CD4-positive, alpha-beta T cell (primary cell): ENCODE data around the gene OTUD4. TPM values are rescaled to one million over a fixed set of nuclear protein-coding genes. Genes with fewer than 3 reads are reported as not detected.

Experiments used
- ATAC-seq: fragments of 200-7000 bp; cut with Tn5 transposase; one replicate; pipeline ENCODE4 v1.10.0; 2022; ENCODE audit warnings: mild to moderate bottlenecking; ENCODE audit not compliant: poor library complexity
- CTCF ChIA-PET: fragments of 350-600 bp; sonication (Branson Sonifier 250); formaldehyde crosslinking; loops from one replicate; lab custom pipeline; 2021; ENCODE audit warnings: antibody characterized with exemption, inconsistent platforms; lab: Charles Lee
- POLR2A ChIA-PET: fragments of 350-600 bp; sonication (Branson Sonifier 250); formaldehyde crosslinking; loops from one replicate; lab custom pipeline; 2021; ENCODE audit warnings: antibody characterized with exemption, inconsistent platforms; lab: Charles Lee
- DNase-seq, 14 experiments: peaks; one replicate each; pipeline ENCODE4 v3.0.0-alpha.2; 2013 to 2020; ENCODE audit warnings: mixed read lengths in 2 of 14
- H3K27ac ChIP-seq, 2 donors: one replicate each; pipeline versions ENCODE4 v1.5.1 to v1.7.0; 2013; ENCODE audit warnings: low read length in 2 of 2, low read depth in 1 of 2, mild to moderate bottlenecking in 1 of 2
- H3K27me3 ChIP-seq, 2 experiments: 1 replicate in 1 of 2; 2 replicates in 1 of 2; pipeline versions ENCODE4 v1.6.1 to v1.7.0; 2013; ENCODE audit warnings: low read length in 2 of 2, control low read depth in 1 of 2, mild to moderate bottlenecking in 1 of 2, moderate library complexity in 1 of 2; ENCODE audit not compliant: insufficient read depth in 2 of 2, control insufficient read depth in 1 of 2
- H3K36me3 ChIP-seq: one replicate; pipeline ENCODE4 v1.6.1; 2013; ENCODE audit warnings: low read length, control low read depth; ENCODE audit not compliant: insufficient read depth
- H3K4me1 ChIP-seq: one replicate; pipeline ENCODE4 v1.6.1; 2013; ENCODE audit warnings: low read length, control low read depth; ENCODE audit not compliant: insufficient read depth
- H3K4me3 ChIP-seq: one replicate; pipeline ENCODE4 v1.5.1; 2013; ENCODE audit warnings: mild to moderate bottlenecking, low read length, moderate library complexity
- H3K9me3 ChIP-seq, 2 experiments: 1 replicate in 1 of 2; 2 replicates in 1 of 2; pipeline versions ENCODE4 v1.6.1 to v1.7.0; 2013; ENCODE audit warnings: low read length in 2 of 2, mild to moderate bottlenecking in 2 of 2, control low read depth in 1 of 2, moderate library complexity in 1 of 2; ENCODE audit not compliant: control insufficient read depth in 1 of 2, insufficient read depth in 1 of 2
- H3K27ac Mint-ChIP-seq: one replicate; pipeline ENCODE4 v1.8.0; 2020; ENCODE audit warnings: mixed read lengths
- H3K27me3 Mint-ChIP-seq: one replicate; pipeline ENCODE4 v1.8.0; 2021; ENCODE audit warnings: mixed read lengths
- H3K36me3 Mint-ChIP-seq: one replicate; pipeline ENCODE4 v1.8.0; 2021; ENCODE audit warnings: low read depth, mixed read lengths
- H3K4me1 Mint-ChIP-seq: one replicate; pipeline ENCODE4 v1.8.0; 2021; ENCODE audit warnings: low read depth, mixed read lengths
- H3K4me3 Mint-ChIP-seq: one replicate; pipeline ENCODE4 v1.8.0; 2020; ENCODE audit warnings: mild to moderate bottlenecking, mixed read lengths
- H3K9me3 Mint-ChIP-seq: one replicate; pipeline ENCODE4 v1.8.0; 2020; ENCODE audit warnings: mixed read lengths
- intact Hi-C, 2 experiments: fragments of 100-400 bp; cut with DNase I in 1 of 2; cut with micrococcal nuclease in 1 of 2; formaldehyde crosslinking; loops; one replicate each; pipeline versions ENCODE4 v1.15.1 to v1.9.0; 2023 to 2025; cut with DNase I, micrococcal nuclease
- total RNA-seq, 174 experiments: library from RNA in 2 of 174; stranded (reverse) in 2 of 174; gene quantifications; one replicate each; pipeline ENCODE4 v1.2.3 and lab custom pipeline; 2021 to 2026
- TF ChIP-seq, protein P1 (sequence below): fragments of 200-600 bp; IDR thresholded peaks from one replicate; pipeline ENCODE4 v1.8.0; 2022; ENCODE audit warnings: antibody characterized with exemption, mild to moderate bottlenecking

The OTUD4 gene
- total RNA-seq, 2 experiments from 2014 or later, result 75.1 to 81.1 TPM

DNA sequence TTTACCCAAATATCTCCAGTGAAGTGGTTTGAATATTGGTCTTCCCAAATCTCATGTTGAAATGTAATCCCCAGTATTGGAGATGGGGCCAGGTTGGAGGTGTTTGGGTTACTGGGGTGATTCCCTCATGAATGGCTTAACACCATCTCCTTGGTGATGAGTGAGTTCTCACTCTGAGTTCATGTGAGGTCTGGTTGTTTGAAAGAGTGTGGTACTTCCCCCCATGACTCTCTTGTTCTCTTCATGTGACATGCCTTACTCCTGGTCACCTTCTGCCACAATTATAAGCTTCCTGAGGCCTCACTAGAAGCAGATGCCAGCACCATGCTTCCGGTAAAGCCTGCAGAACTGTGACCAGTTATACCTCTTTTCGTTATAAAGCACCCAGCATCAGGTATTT is 32.9 kb upstream of the OTUD4 start:
- H3K36me3 Mint-ChIP-seq, result no peaks in the 10 kb centered on the region
- Histone ChIP-seq H3K9me3 (no peaks in the 10 kb centered on the region), H3K4me3 (no peak overlapping the region), H3K27me3 (no peaks in the 10 kb centered on the region), H3K4me1 (no peaks in the 10 kb centered on the region), H3K27ac (no peak overlapping the region), H3K36me3 (no peaks in the 10 kb centered on the region)
- no peak for DNase-seq
- CTCF ChIA-PET, result no interaction called here
- no peaks in the 10 kb centered on the region for H3K9me3 Mint-ChIP-seq
- no peak overlapping the region for H3K27ac Mint-ChIP-seq
- intact Hi-C loops, result no loop called here
- no peaks in the 10 kb centered on the region for H3K4me1 Mint-ChIP-seq
- POLR2A ChIA-PET, result no interaction called here
- TF ChIP-seq, protein P1, sequence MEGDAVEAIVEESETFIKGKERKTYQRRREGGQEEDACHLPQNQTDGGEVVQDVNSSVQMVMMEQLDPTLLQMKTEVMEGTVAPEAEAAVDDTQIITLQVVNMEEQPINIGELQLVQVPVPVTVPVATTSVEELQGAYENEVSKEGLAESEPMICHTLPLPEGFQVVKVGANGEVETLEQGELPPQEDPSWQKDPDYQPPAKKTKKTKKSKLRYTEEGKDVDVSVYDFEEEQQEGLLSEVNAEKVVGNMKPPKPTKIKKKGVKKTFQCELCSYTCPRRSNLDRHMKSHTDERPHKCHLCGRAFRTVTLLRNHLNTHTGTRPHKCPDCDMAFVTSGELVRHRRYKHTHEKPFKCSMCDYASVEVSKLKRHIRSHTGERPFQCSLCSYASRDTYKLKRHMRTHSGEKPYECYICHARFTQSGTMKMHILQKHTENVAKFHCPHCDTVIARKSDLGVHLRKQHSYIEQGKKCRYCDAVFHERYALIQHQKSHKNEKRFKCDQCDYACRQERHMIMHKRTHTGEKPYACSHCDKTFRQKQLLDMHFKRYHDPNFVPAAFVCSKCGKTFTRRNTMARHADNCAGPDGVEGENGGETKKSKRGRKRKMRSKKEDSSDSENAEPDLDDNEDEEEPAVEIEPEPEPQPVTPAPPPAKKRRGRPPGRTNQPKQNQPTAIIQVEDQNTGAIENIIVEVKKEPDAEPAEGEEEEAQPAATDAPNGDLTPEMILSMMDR, result no peak
- no peaks in the 10 kb centered on the region for H3K27me3 Mint-ChIP-seq
- no peak for ATAC-seq
- H3K4me3 Mint-ChIP-seq, result no peak overlapping the region

GRCh38 chr4:145207934-145208333 is 27.5 kb upstream of the OTUD4 start:
- ChIA-PET POLR2A (no interaction called here), CTCF (no interaction called here)
- TF ChIP-seq, protein P1, result no peak
- Mint-ChIP-seq H3K36me3 (no peaks in the 10 kb centered on the region), H3K9me3 (no peaks in the 10 kb centered on the region), H3K27me3 (no peaks in the 10 kb centered on the region), H3K27ac (no peak overlapping the region), H3K4me1 (no peaks in the 10 kb centered on the region), H3K4me3 (no peak overlapping the region)
- no peaks in the 10 kb centered on the region for H3K27me3 ChIP-seq
- DNase-seq (no peak), ATAC-seq (no peak)
- no peaks in the 10 kb centered on the region for H3K9me3 ChIP-seq
- no peak overlapping the region for H3K27ac ChIP-seq
- intact Hi-C loops, result no loop called here
- H3K4me1 ChIP-seq, result no peaks in the 10 kb centered on the region
- no peaks in the 10 kb centered on the region for H3K36me3 ChIP-seq
- H3K4me3 ChIP-seq, result no peak overlapping the region

DNA sequence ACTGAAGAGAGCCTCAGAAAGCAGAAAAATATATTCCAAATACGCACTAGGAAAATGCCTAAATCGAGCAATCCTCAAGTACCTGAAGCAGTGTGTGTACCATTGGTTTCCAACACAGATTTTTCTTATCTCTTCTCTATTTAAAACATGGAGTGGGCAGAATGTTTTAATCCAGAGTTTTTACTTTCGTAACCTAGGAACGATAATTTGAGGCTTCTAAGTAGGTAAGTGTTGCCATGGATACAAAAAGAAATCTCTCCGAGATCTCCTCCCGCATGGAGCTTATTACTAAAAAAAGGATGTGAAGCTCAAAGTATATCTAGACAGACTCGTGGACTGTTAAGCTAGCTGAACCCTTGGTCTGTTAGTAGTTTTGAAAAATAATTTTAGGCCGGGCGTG is 23.0 kb upstream of the OTUD4 start:
- Mint-ChIP-seq H3K27ac (no peak overlapping the region), H3K27me3 (no peaks in the 10 kb centered on the region), H3K4me1 (no peaks in the 10 kb centered on the region), H3K9me3 (no peaks in the 10 kb centered on the region), H3K4me3 (no peak overlapping the region), H3K36me3 (no peaks in the 10 kb centered on the region)
- Histone ChIP-seq H3K9me3 (no peaks in the 10 kb centered on the region), H3K4me3 (no peak overlapping the region), H3K4me1 (no peaks in the 10 kb centered on the region), H3K36me3 (no peaks in the 10 kb centered on the region), H3K27me3 (no peaks in the 10 kb centered on the region), H3K27ac (no peak overlapping the region)
- ATAC-seq (no peak), DNase-seq (no peak)
- ChIA-PET CTCF (no interaction called here), POLR2A (no interaction called here)
- intact Hi-C loops, result no loop called here
- TF ChIP-seq, protein P1, result no peak
